Fibroblast of the aortic adventitia (primary cell): ENCODE data around the gene LRRC28. TPM values are rescaled to one million over a fixed set of nuclear protein-coding genes. Genes with fewer than 3 reads are reported as not detected.

ENCODE experiments used
- DNase-seq: peaks from one replicate; pipeline ENCODE4 v3.0.0-alpha.2; 2010; ENCODE audit warnings: low read depth
- H3K4me3 ChIP-seq: 2 replicates; pipeline ENCODE4 v1.5.1; 2011; ENCODE audit warnings: low read depth, mild to moderate bottlenecking, control low read depth, low read length, moderate library complexity
- total RNA-seq: library from RNA; depleted of rRNA; stranded (reverse); fragments of >200 nt; gene quantifications from 2 replicates; pipeline ENCODE4 v1.2.3, GENCODE V29; 2012; ENCODE audit warnings: low replicate concordance
- TF ChIP-seq, protein P1 (sequence below): IDR thresholded peaks from 2 replicates; pipeline ENCODE4 v1.5.1; 2011; ENCODE audit warnings: mild to moderate bottlenecking, low read length, control low read depth, inconsistent platforms; ENCODE audit not compliant: insufficient read depth

Gene LRRC28
- 10.4 and 28.0 TPM in 2 replicates for total RNA-seq

DNA sequence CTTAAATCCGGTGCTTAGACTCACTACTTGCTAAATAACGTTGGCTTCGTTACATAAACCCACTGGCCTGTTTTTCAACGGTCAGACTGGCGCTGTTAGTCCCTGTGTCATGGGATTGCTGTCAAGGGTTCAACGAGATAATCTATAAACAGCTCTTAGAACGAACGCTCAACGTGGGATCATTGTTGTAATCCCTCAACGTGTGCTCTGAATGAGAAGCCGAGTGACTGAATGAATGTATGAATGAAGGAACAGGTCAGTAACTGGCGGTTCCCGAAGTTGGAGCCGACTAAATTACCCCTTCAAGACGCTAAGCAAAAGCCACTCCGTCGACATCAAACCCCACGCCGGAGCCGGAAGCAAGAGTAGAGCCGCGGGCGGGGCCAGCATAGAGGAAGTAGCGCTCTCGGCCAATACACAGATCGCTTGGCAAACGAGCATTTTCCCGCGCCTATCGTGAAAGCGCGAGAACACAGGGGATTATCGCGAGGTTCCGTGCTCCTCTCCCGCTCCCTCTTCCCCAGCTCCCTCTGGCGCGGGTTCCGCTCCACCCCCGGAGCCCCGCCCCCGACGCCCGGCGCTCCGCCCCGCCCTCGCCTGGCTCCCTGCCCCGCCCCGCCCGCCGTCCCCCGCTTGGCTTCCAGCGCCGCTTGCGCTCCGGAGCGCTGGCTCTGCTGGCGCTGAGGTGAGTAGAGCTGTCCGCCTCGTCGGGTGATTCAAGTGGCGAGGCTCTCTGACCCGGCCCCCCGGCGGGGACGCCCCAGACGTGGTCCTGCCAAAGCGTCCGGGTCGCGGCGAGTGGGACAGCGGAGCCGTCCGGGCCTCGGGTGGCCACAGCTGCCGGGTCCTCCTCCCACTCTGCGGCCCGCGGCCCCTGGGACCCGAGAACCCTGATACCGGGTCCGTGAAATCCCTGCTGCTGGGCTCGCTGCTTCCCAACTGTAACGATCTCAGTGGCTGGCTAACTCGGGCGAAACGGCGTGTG, at the start of gene LRRC28:
LRRC28 (plus strand) TSS at position 625 of the 985 bp plus-strand sequence. CDS start 4,477 bp downstream, outside the sequence.
- peak; percentile 99 for DNase-seq
- H3K4me3 ChIP-seq: peak within 1 kb of the TSS; percentile 89
- TF ChIP-seq, protein P1, sequence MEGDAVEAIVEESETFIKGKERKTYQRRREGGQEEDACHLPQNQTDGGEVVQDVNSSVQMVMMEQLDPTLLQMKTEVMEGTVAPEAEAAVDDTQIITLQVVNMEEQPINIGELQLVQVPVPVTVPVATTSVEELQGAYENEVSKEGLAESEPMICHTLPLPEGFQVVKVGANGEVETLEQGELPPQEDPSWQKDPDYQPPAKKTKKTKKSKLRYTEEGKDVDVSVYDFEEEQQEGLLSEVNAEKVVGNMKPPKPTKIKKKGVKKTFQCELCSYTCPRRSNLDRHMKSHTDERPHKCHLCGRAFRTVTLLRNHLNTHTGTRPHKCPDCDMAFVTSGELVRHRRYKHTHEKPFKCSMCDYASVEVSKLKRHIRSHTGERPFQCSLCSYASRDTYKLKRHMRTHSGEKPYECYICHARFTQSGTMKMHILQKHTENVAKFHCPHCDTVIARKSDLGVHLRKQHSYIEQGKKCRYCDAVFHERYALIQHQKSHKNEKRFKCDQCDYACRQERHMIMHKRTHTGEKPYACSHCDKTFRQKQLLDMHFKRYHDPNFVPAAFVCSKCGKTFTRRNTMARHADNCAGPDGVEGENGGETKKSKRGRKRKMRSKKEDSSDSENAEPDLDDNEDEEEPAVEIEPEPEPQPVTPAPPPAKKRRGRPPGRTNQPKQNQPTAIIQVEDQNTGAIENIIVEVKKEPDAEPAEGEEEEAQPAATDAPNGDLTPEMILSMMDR: no peak

DNA sequence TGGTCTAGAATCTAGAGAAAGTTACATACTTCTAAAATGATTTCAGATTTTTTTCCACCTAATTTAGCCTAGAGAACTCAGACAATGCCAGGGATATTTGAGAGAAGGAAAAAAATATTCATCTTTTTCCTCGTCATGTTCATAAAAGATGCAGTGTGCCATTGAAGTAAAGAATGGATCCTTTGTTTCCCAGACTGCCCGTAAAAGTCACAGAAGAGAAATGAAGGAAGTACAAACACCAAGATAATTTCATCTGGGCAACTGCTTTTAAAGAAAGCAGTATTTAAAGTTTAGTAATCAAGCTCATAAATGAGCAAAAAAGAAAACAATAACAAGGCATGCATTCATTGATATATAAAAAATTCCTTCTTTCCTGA, 49.1 kb upstream of the LRRC28 start:
- no peak overlapping the region for H3K4me3 ChIP-seq
- TF ChIP-seq, protein P1: no peak
- DNase-seq: no peak

DNA sequence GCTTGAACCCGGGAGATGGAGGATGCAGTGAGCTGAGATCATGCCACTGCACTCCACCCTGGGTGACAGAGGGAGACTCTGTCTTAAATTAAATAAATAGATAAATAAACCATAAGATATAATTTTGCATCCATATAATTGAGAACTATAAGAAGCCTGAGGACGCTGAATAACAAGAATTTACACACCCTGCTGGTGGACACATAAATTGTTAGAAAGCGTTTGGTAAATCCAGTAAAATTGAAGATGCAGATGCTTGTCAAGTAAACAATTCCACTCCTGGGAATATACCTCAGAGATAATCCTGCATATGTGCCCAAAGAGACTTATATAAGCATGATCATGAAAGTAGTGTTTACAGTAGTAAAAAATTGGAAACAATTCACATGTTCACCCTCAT, 43.6 kb upstream of the LRRC28 start:
- DNase-seq: no peak
- TF ChIP-seq, protein P1: no peak
- H3K4me3 ChIP-seq: no peak overlapping the region

DNA sequence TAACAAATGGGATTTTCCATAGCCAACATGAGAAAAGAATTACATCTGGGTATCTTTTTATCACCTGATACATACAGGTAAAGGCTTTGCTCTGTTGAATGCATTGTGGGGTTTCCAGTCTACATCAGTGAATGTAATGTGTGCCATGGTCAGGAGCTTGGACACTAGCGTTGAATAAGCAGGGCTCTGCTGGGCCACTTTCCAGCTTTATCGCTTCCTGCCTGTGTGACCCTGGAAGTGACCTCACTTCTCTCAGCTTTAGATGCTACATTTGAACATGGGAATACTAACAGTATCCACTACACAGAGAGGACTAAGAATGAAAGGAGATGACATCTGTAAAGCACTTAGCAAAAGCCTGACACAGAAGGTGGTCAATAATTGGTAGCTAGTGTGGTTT, 42.0 kb upstream of the LRRC28 start:
- H3K4me3 ChIP-seq: no peak overlapping the region
- no peak for DNase-seq
- TF ChIP-seq, protein P1: no peak

DNA sequence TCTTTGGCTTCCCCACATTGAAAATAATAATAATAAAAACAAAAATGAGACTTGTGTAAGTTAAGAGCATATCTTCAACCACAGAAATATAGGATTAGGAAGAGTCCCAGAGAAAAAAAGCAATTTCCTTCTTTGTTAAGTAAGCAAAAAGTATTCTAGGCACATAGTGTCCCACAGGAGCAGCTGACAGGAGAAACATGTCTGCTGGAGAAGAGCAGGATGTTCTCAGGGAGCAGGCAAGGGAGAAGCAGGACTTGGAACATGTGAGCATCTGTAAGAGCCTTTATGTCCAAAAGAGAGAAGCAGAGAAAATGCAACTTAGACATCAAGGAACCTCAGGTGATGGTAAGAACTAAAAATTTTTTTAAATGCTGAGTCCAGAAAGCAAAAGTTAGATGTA, 40.9 kb upstream of the LRRC28 start:
- DNase-seq: no peak
- TF ChIP-seq, protein P1: no peak
- no peak overlapping the region for H3K4me3 ChIP-seq

DNA sequence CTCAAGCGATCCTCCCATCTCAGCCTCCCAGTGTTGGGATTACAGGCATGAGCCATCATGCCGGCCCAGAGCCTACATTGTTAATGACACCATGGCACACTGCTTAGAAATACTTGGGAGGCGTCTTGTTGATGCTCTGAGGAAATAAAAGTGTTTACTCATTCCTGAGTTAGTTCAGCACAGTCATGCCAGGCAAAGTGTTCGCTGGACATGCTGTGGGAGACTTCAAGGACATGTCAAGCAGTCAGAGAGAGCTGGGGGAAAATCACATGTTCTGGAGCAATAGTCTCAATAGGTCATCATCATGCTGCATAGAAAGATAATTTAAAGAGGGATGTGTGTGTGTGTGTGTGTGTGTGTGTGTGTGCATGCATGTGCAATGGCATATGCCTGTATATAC, 39.4 kb upstream of the LRRC28 start:
- TF ChIP-seq, protein P1: no peak
- DNase-seq: no peak
- H3K4me3 ChIP-seq: no peak overlapping the region
